ENCODE data around the gene DVL1.
"Not testable (repeated sequence)": the region's sequence is repeated elsewhere in the genome, so short reads cannot be mapped to it uniquely, and the experiment has no call there.

Gene DVL1

GRCh38 chr1:1349256-1350012, at the start of gene DVL1:
TSS of gene DVL1 (minus strand) at chr1:1349418. CDS start at chr1:1349065, 353 bp downstream.
- DNase-seq: peak; percentile 64 to 70

GRCh38 chr1:1398677-1399186, 49.5 kb upstream of the DVL1 start:
- DNase-seq: no peak

GRCh38 chr1:1397839-1398523, 48.8 kb upstream of the DVL1 start:
- no peak for DNase-seq

GRCh38 chr1:1395166-1395565, 45.9 kb upstream of the DVL1 start:
- DNase-seq: no peak

- DNase-seq: no peak
These were observed 44.9 kb upstream of the DVL1 start for GRCh38 chr1:1394116-1394515.

GRCh38 chr1:1393428-1393827, 44.2 kb upstream of the DVL1 start:
- DNase-seq: no peak

GRCh38 chr1:1393014-1393413, 43.8 kb upstream of the DVL1 start:
- no peak for DNase-seq

GRCh38 chr1:1391225-1391624, 42.0 kb upstream of the DVL1 start:
- no peak for DNase-seq

GRCh38 chr1:1390675-1391074, 41.5 kb upstream of the DVL1 start:
- no peak for DNase-seq

- no peak for DNase-seq
These were observed 38.9 kb upstream of the DVL1 start for GRCh38 chr1:1388078-1388472.

GRCh38 chr1:1387098-1388077, 38.2 kb upstream of the DVL1 start:
- DNase-seq: no peak

GRCh38 chr1:1385931-1386330, 36.7 kb upstream of the DVL1 start:
- no peak for DNase-seq

GRCh38 chr1:1385339-1385738, 36.1 kb upstream of the DVL1 start:
- not testable (repeated sequence) for DNase-seq

GRCh38 chr1:1381294-1381693, 32.1 kb upstream of the DVL1 start:
- no peak for DNase-seq

- no peak for DNase-seq
These were observed 31.6 kb upstream of the DVL1 start for GRCh38 chr1:1380860-1381259.

- DNase-seq: no peak
These were observed 28.5 kb upstream of the DVL1 start for GRCh38 chr1:1377540-1378205.

- no peak for DNase-seq
These were observed 27.5 kb upstream of the DVL1 start for GRCh38 chr1:1376551-1377226.

GRCh38 chr1:1374929-1375662, 25.9 kb upstream of the DVL1 start, which contains the start of gene AURKAIP1:
TSS of gene AURKAIP1 (minus strand) at chr1:1375207. CDS start at chr1:1374756, 451 bp downstream.
- peak; percentile 93 to 96 for DNase-seq

GRCh38 chr1:1374589-1374928, 25.3 kb upstream of the DVL1 start:
- peak in 1 of 2 experiments; percentile 28 for DNase-seq

GRCh38 chr1:1373815-1374588, 24.8 kb upstream of the DVL1 start:
- DNase-seq: no peak

Measured in activated CD4-positive, alpha-beta T cell treated with anti-CD3 and anti-CD28 coated beads, Interleukin-2, amount 50 U/mL, for 48 hours (primary cell).